RWPE1 (cell line): ENCODE measurements around the gene CRISP2.
"Not testable (repeated sequence)": the region's sequence is repeated elsewhere in the genome, so short reads cannot be mapped to it uniquely, and the experiment has no call there.

Experiments
- CTCF ChIA-PET: fragments of 350-600 bp; sonication (Branson Sonifier 250); formaldehyde crosslinking; extraction: SDS; loops from one replicate; lab custom pipeline; 2021; lab: Yijun Ruan, JAX
- POLR2A ChIA-PET: fragments of 400-600 bp; formaldehyde crosslinking; extraction: SDS; loops from one replicate; lab custom pipeline; 2020; ENCODE audit warnings: antibody characterized with exemption; ENCODE audit not compliant: low non-redundant PET; lab: Yijun Ruan, JAX
- DNase-seq: peaks from one replicate; pipeline ENCODE4 v3.0.0; 2012; ENCODE audit warnings: low spot score
- H3K27ac ChIP-seq: fragments of 450-650 bp; 2 replicates; pipeline ENCODE4 v1.5.1; 2017
- CTCF ChIP-seq: fragments of 450-650 bp; conservative IDR thresholded peaks from 2 replicates; pipeline ENCODE4 v1.5.1; 2017; ENCODE audit warnings: low read depth, mild to moderate bottlenecking

CRISP2 gene

GRCh38 chr6:49732781-49733180 lies 19.4 kb upstream of the CRISP2 start:
- POLR2A ChIA-PET = no interaction called here
- no peak for TF ChIP-seq CTCF
- CTCF ChIA-PET = no interaction called here

GRCh38 chr6:49730251-49730650 lies 16.9 kb upstream of the CRISP2 start:
- H3K27ac ChIP-seq = no peak overlapping the region
- DNase-seq = no peak
- no peak for TF ChIP-seq CTCF
- ChIA-PET CTCF (interaction anchor here (0.7 kb wide), 1 partner anchor 212 kb away, joined by 3 read pairs; no protein-coding TSS in a partner anchor), POLR2A (no interaction called here)

More at GRCh38 chr6:49732781-49733180, 19.4 kb upstream of the CRISP2 start:
- DNase-seq = no peak
- no peak overlapping the region for H3K27ac ChIP-seq

GRCh38 chr6:49723917-49724316 lies 10.6 kb upstream of the CRISP2 start:
- DNase-seq, POLR2A ChIA-PET, H3K27ac ChIP-seq, CTCF ChIA-PET: not testable (repeated sequence)

GRCh38 chr6:49721297-49721696 lies 8.0 kb upstream of the CRISP2 start:
- no peak for TF ChIP-seq CTCF
- no peak overlapping the region for H3K27ac ChIP-seq
- POLR2A ChIA-PET = no interaction called here
- CTCF ChIA-PET = no interaction called here
- no peak for DNase-seq

- H3K27ac ChIP-seq = no peak overlapping the region
- CTCF ChIA-PET = no interaction called here
- POLR2A ChIA-PET = no interaction called here
- DNase-seq = no peak
- TF ChIP-seq CTCF = no peak
Observed at GRCh38 chr6:49720372-49720771, 7.0 kb upstream of the CRISP2 start.

GRCh38 chr6:49698478-49698877 lies 14.9 kb downstream of the CRISP2 start:
- no peak overlapping the region for H3K27ac ChIP-seq
- TF ChIP-seq CTCF = no peak
- POLR2A ChIA-PET = no interaction called here
- CTCF ChIA-PET = interaction anchor here (0.5 kb wide), 1 partner anchor 63 kb away, joined by 3 read pairs; no protein-coding TSS in a partner anchor
- DNase-seq = no peak

GRCh38 chr6:49693512-49693911 lies 19.8 kb downstream of the CRISP2 start:
- CTCF ChIA-PET = no interaction called here
- POLR2A ChIA-PET = no interaction called here
- no peak overlapping the region for H3K27ac ChIP-seq
- TF ChIP-seq CTCF = no peak
- DNase-seq = no peak
